Measurements from ENCODE around the gene CDH4. TPM values are rescaled to one million over a fixed set of nuclear protein-coding genes. Genes with fewer than 3 reads are reported as not detected.

CDH4 gene
- total RNA-seq, 4 donors from 2014 or later, result 0.13 to 0.38 (median 0.21) TPM; not detected in 1

DNA sequence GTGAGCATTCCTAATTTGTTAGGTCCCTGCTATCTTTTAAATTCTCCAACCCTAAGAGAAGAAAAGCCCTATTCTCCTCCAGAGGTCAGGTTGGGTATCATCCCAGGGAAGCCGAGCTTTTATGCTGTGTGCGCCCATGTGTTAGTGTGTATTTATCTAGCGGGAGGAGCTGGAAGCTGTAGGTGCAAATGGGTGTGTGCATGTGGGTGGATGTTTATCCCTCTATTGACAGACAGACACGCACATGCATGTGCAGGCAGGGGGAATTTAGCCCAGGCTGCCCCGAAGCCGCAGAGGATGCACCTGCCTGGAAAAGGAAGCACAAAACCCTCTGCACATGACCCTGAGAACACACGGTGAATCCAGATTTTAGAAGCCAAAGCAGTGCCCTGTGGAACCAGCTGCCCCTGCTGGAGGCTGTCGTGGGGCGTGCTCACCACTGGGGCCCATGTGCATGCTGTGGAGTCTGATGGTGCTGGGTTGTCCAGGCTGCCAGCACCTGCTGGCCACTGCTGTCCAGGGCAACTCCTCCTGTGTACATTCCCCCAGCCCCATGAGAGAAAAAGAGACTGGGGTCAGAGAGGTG is 416.1 kb downstream of the CDH4 start:
- no peak for DNase-seq
- H3K27me3 ChIP-seq, result peaks cover 0 to 23% (median 0%) of the 10 kb centered on the region in 4 donors

DNA sequence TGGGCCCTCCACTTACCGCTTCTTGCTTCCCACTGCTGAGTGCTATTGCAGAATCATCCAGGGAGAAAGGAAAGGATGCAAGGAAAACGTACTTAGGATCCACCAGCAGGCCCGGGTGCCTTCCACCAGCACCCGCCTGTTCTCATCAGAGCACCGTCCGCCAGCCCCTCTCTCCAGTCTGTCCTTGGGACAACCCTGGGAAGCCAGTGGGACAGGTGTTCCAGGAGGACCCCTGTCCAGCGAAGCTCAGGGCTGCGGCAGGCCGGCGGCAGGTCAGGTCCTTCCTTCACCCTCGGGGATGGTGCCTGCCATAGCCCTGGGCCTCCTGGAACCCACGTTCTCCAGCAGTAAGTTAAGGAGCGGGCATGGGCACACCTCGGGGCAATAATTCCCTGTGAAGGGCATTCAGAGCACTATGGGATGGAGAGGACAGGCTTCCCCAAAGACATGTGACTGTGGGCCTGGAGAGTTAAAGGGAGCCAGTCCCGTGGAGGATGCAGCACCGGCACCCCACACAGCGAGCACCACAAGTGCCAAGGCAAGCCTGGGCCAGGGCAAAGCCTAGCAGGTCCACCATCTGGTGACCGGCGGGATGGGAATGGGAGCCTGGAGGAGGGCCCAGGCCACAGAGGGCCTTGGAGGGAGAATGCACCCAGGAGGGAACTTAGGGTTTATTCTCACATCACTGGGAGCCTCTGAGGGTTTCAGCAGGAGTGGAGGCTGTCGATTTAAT is 416.9 kb downstream of the CDH4 start:
- Histone ChIP-seq H3K27me3 (peaks cover 0 to 20% (median 0%) of the 10 kb centered on the region in 4 donors), H3K9me3 (no peaks in the 10 kb centered on the region), H3K27ac (no peak overlapping the region), H3K36me3 (no peaks in the 10 kb centered on the region), H3K4me1 (peaks cover 0 to 18% (median 0%) of the 10 kb centered on the region in 3 donors), H3K4me3 (no peak overlapping the region)
- intact Hi-C loops (cut with DNase I), result no loop called here
- DNase-seq, result no peak
- 80 to 87% methylated on average over 3 to 12 of the region's 20 CpGs for WGBS, 2 donors
- no peak for TF ChIP-seq POLR2A (IDR thresholded peaks at IDR 0.05)
- TF ChIP-seq, protein P1, sequence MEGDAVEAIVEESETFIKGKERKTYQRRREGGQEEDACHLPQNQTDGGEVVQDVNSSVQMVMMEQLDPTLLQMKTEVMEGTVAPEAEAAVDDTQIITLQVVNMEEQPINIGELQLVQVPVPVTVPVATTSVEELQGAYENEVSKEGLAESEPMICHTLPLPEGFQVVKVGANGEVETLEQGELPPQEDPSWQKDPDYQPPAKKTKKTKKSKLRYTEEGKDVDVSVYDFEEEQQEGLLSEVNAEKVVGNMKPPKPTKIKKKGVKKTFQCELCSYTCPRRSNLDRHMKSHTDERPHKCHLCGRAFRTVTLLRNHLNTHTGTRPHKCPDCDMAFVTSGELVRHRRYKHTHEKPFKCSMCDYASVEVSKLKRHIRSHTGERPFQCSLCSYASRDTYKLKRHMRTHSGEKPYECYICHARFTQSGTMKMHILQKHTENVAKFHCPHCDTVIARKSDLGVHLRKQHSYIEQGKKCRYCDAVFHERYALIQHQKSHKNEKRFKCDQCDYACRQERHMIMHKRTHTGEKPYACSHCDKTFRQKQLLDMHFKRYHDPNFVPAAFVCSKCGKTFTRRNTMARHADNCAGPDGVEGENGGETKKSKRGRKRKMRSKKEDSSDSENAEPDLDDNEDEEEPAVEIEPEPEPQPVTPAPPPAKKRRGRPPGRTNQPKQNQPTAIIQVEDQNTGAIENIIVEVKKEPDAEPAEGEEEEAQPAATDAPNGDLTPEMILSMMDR (IDR thresholded peaks at IDR 0.05), result no peak

More for the DNA sequence above, 416.1 kb downstream of the CDH4 start:
- H3K9me3 ChIP-seq, result no peaks in the 10 kb centered on the region
- 29 to 40% methylated on average over 2 to 7 of the region's 9 CpGs for WGBS, 2 donors
- no peak for TF ChIP-seq POLR2A (IDR thresholded peaks at IDR 0.05)
- TF ChIP-seq, protein P1 (IDR thresholded peaks at IDR 0.05), result no peak
- no peak overlapping the region for H3K4me3 ChIP-seq
- intact Hi-C loops (cut with DNase I), result no loop called here
- H3K27ac ChIP-seq, result no peak overlapping the region
- H3K4me1 ChIP-seq, result peaks cover 0 to 18% (median 0%) of the 10 kb centered on the region in 3 donors
- H3K36me3 ChIP-seq, result no peaks in the 10 kb centered on the region

DNA sequence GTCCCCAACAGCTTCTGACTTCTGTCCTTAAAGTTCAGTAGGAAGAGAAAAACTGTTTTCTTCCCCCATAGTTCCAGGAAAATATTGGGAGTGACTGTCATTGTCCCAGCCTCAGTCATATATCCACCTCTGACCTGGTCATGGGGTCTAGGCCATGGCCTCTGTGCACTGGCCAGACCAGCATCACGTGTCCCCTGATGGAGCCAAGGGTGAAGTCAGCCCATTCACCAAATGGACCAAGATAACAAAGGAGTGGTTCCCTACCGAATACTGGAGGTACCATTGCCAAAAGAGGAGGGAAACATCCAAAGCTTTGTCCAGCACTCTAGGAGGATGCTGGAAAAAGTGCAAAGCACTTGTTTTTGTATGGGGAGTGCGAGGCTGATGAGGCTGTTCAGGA is 418.2 kb downstream of the CDH4 start:
- Histone ChIP-seq H3K9me3 (no peaks in the 10 kb centered on the region), H3K36me3 (no peaks in the 10 kb centered on the region)
- 71 to 84% methylated on average over 3 of the region's 3 CpGs for WGBS, 2 donors

DNA sequence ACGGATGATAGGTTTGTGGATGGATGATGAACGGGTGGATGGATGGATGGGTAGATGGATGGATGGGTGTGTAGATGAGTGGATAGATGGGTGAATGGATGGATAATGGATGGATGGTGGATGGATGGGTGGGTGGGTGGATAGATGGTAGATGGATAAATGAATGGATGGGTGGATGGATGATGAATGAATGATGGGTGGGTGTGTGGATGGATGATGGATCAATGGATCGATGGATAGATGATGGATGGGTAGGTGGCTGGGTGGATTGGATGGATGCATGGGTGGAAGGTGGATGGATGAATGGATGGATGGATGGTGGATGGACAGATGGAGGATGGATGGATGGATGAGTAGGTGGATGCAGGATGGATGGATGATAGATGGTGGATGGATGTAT is 419.5 kb downstream of the CDH4 start:
- peaks cover 0 to 16% (median 0%) of the 10 kb centered on the region in 4 donors for H3K27me3 ChIP-seq
- H3K36me3 ChIP-seq, result no peaks in the 10 kb centered on the region
- H3K9me3 ChIP-seq, result no peaks in the 10 kb centered on the region
- H3K4me1 ChIP-seq, result peaks cover 0 to 18% (median 0%) of the 10 kb centered on the region in 3 donors
- no peak overlapping the region for H3K27ac ChIP-seq
- no peak for DNase-seq
- intact Hi-C loops (cut with DNase I), result no loop called here
- H3K4me3 ChIP-seq, result no peak overlapping the region
- WGBS, 2 donors, result 88 to 94% methylated on average over 3 of the region's 3 CpGs
- TF ChIP-seq POLR2A (IDR thresholded peaks at IDR 0.05), result no peak
- TF ChIP-seq, protein P1 (IDR thresholded peaks at IDR 0.05), result no peak

More for the DNA sequence above, 418.2 kb downstream of the CDH4 start:
- intact Hi-C loops (cut with DNase I), result no loop called here
- Histone ChIP-seq H3K27me3 (peaks cover 0 to 16% (median 0%) of the 10 kb centered on the region in 4 donors), H3K4me3 (no peak overlapping the region), H3K4me1 (peaks cover 0 to 18% (median 0%) of the 10 kb centered on the region in 3 donors), H3K27ac (no peak overlapping the region)
- DNase-seq, result no peak
- TF ChIP-seq, protein P1 (IDR thresholded peaks at IDR 0.05), result no peak
- no peak for TF ChIP-seq POLR2A (IDR thresholded peaks at IDR 0.05)

DNA sequence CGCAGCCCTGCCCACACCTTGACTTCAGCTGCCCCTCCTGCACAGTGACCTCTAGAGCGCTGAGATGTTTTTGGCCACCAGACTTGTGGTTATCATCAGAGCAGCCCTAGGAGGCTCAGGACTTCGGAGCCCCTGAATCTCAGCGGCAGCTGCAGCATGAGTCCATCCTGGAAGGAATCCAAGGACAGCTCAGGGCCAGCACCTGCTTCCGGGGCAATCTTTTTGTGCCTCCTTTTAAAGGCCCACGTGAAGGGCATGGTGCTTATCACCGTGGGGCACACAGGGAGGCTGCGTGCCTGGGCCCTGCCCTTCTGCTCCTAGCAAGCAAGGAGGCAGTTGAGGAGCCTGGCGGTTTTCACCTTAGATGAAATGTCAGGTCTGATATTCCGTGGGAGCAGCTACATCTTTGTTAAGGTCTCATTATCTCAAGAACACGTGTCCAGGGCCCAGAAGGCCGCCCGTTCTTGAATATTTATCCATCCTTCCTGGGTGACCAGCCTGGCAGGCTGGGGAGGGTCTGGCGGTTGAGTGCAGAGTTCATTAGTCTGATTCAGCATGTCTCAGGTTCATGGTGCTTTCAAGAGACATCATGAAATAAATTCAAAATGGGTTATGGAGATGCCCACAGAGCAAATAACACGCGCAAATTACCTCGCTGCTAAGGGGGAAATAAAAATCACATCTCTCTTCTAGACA is 421.2 kb downstream of the CDH4 start:
- Histone ChIP-seq H3K9me3 (no peaks in the 10 kb centered on the region), H3K4me1 (peaks cover 0 to 7% (median 0%) of the 10 kb centered on the region in 3 donors), H3K27ac (no peak overlapping the region), H3K36me3 (no peaks in the 10 kb centered on the region), H3K4me3 (no peak overlapping the region), H3K27me3 (peaks cover 0 to 9% (median 0%) of the 10 kb centered on the region in 4 donors)
- no peak for TF ChIP-seq POLR2A (IDR thresholded peaks at IDR 0.05)
- TF ChIP-seq, protein P1 (IDR thresholded peaks at IDR 0.05), result no peak
- intact Hi-C loops (cut with DNase I), result no loop called here
- WGBS, 2 donors, result 86 to 88% methylated on average over 6 to 12 of the region's 17 CpGs
- no peak for DNase-seq
